ENCODE results near the gene IFTAP.

Gene IFTAP

GRCh38 chr11:36581536-36581935 lies 12.8 kb upstream of the IFTAP start:
- DNase-seq (ENCODE audit: low spot score), result no peak
- TF ChIP-seq CTCF (IDR thresholded peaks at IDR 0.05; ENCODE audit: extremely low read depth, missing control alignments), result no peak

- no peak for TF ChIP-seq CTCF (IDR thresholded peaks at IDR 0.05; ENCODE audit: extremely low read depth, missing control alignments)
- no peak for DNase-seq (ENCODE audit: low spot score)
Observed at GRCh38 chr11:36583667-36584066, 10.6 kb upstream of the IFTAP start.

GRCh38 chr11:36586543-36586942 lies 7.8 kb upstream of the IFTAP start:
- no peak for TF ChIP-seq CTCF (IDR thresholded peaks at IDR 0.05; ENCODE audit: extremely low read depth, missing control alignments)
- DNase-seq (ENCODE audit: low spot score), result no peak

- no peak for TF ChIP-seq CTCF (IDR thresholded peaks at IDR 0.05; ENCODE audit: extremely low read depth, missing control alignments)
- DNase-seq (ENCODE audit: low spot score), result no peak
Observed at GRCh38 chr11:36588099-36588498, 6.2 kb upstream of the IFTAP start.

GRCh38 chr11:36590513-36590912 lies 3.8 kb upstream of the IFTAP start:
- TF ChIP-seq CTCF (IDR thresholded peaks at IDR 0.05; ENCODE audit: extremely low read depth, missing control alignments), result no peak
- DNase-seq (ENCODE audit: low spot score), result no peak

- no peak for DNase-seq (ENCODE audit: low spot score)
- no peak for TF ChIP-seq CTCF (IDR thresholded peaks at IDR 0.05; ENCODE audit: extremely low read depth, missing control alignments)
Observed at GRCh38 chr11:36591433-36591832, 2.9 kb upstream of the IFTAP start.

GRCh38 chr11:36596880-36597279 lies 2.6 kb downstream of the IFTAP start:
- no peak for DNase-seq (ENCODE audit: low spot score)
- TF ChIP-seq CTCF (IDR thresholded peaks at IDR 0.05; ENCODE audit: extremely low read depth, missing control alignments), result no peak
